ENCODE measurements around the gene GIT1. TPM values are rescaled to one million over a fixed set of nuclear protein-coding genes. Genes with fewer than 3 reads are reported as not detected.

GIT1 gene
- total RNA-seq, 3 donors from 2014 or later (not counting 1 experiment from before 2014, with no cell fraction given), result 39.4 to 61.4 (median 54.6) TPM

GRCh38 chr17:29613352-29613837, 23.9 kb upstream of the GIT1 start:
- Mint-ChIP-seq H3K9me3 (no peaks in the 10 kb centered on the region), H3K36me3 (no peaks in the 10 kb centered on the region), H3K27ac (no peak overlapping the region), H3K4me1 (peaks cover 14 to 58% of the 10 kb centered on the region in 2 donors), H3K4me3 (peak overlapping the region; percentile 28), H3K27me3 (ENCODE audit: low read depth in 2 of 2) (no peaks in the 10 kb centered on the region)
- Histone ChIP-seq H3K4me3 (ENCODE audit: low read length) (peak overlapping the region; percentile 7), H3K4me1 (ENCODE audit: control insufficient read depth, insufficient read depth, low read length) (peaks cover 65% of the 10 kb centered on the region), H3K36me3 (ENCODE audit: control insufficient read depth, insufficient read depth, low read length) (no peaks in the 10 kb centered on the region), H3K27ac (ENCODE audit: low read length) (no peak overlapping the region), H3K9me3 (ENCODE audit: control insufficient read depth, insufficient read depth, low read length) (no peaks in the 10 kb centered on the region), H3K27me3 (ENCODE audit: control insufficient read depth, insufficient read depth, low read length) (no peaks in the 10 kb centered on the region)
- intact Hi-C loops (cut with micrococcal nuclease), result loop anchor here (10.0 kb wide), 1 partner anchor 49 kb away; the partner anchor contains the start of genes ABHD15 and TP53I13
- DNase-seq (peak; percentile 90 to 94), ATAC-seq (peak; percentile 26 to 48 (median 35))
- WGBS (ENCODE audit: insufficient coverage), result 1% methylated on average over 50 of the region's 50 CpGs
- TF ChIP-seq CTCF (IDR thresholded peaks at IDR 0.05), result peak; percentile 90

DNA sequence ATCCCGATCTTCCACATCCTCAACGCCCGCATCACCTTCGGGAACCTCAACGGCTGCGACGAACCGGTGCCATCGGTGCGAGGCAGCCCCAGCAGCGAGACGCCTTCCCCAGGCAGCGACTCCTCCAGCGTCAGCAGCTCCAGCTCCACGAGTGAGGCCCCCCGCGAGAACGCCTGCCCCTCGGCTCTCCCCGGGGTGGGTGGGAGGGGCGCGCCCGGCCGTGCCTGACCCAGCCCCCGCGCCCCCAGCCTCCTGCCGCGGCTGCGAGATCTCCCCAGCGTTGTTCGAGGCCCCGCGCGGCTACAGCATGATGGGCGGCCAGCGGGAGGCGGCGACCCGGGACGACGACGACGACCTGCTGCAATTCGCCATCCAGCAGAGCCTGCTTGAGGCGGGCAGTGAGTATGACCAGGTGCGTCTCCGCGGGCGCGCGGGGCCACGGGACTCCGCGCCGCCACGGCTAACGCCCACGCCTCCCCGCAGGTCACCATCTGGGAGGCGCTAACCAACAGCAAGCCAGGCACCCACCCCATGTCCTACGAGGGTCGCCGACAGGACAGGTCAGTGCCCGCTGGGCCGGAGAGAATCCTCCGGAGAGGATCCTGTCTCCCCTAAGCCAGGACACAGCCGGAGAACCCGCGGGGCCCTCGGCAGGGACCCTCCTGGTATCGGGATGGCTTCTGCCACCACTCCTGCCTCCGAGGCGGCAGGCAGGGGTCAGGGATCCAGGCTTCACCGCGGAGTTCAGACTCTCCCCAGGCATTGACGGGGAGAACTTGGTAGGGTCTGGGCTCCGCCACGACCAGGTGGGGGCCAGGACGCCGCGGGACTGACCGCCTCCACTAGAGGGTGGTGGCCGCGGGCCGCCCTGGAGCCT, 23.2 kb upstream of the GIT1 start:
- Histone ChIP-seq H3K36me3 (ENCODE audit: control insufficient read depth, insufficient read depth, low read length) (no peaks in the 10 kb centered on the region), H3K27me3 (ENCODE audit: control insufficient read depth, insufficient read depth, low read length) (no peaks in the 10 kb centered on the region), H3K9me3 (ENCODE audit: control insufficient read depth, insufficient read depth, low read length) (no peaks in the 10 kb centered on the region), H3K27ac (ENCODE audit: low read length) (no peak overlapping the region), H3K4me3 (ENCODE audit: low read length) (no peak overlapping the region), H3K4me1 (ENCODE audit: control insufficient read depth, insufficient read depth, low read length) (peaks cover 62% of the 10 kb centered on the region)
- DNase-seq, result peak in 1 of 2 donors; percentile 18
- no peaks in the 10 kb centered on the region for H3K27me3 Mint-ChIP-seq (ENCODE audit: low read depth in 2 of 2)
- no peak for ATAC-seq
- peaks cover 13 to 54% of the 10 kb centered on the region in 2 donors for H3K4me1 Mint-ChIP-seq
- H3K36me3 Mint-ChIP-seq, result no peaks in the 10 kb centered on the region
- H3K4me3 Mint-ChIP-seq, result peak overlapping the region; percentile 58
- no peak for TF ChIP-seq CTCF (IDR thresholded peaks at IDR 0.05)
- no peaks in the 10 kb centered on the region for H3K9me3 Mint-ChIP-seq
- intact Hi-C loops (cut with micrococcal nuclease), result loop anchor here (10.0 kb wide), 1 partner anchor 48 kb away; the partner anchor contains the start of genes ABHD15 and TP53I13
- WGBS (ENCODE audit: insufficient coverage), result 56% methylated on average over 84 of the region's 85 CpGs
- H3K27ac Mint-ChIP-seq, result no peak overlapping the region

GRCh38 chr17:29612094-29612403, 22.6 kb upstream of the GIT1 start:
- 94% methylated on average over 12 of the region's 12 CpGs for WGBS (ENCODE audit: insufficient coverage)

More at GRCh38 chr17:29612094-29612403, 22.6 kb upstream of the GIT1 start:
- H3K4me1 Mint-ChIP-seq, result peaks cover 13 to 48% of the 10 kb centered on the region in 2 donors
- TF ChIP-seq CTCF (IDR thresholded peaks at IDR 0.05), result no peak
- Histone ChIP-seq H3K36me3 (ENCODE audit: control insufficient read depth, insufficient read depth, low read length) (no peaks in the 10 kb centered on the region), H3K9me3 (ENCODE audit: control insufficient read depth, insufficient read depth, low read length) (no peaks in the 10 kb centered on the region), H3K4me1 (ENCODE audit: control insufficient read depth, insufficient read depth, low read length) (peaks cover 57% of the 10 kb centered on the region), H3K27me3 (ENCODE audit: control insufficient read depth, insufficient read depth, low read length) (no peaks in the 10 kb centered on the region), H3K27ac (ENCODE audit: low read length) (no peak overlapping the region), H3K4me3 (ENCODE audit: low read length) (no peak overlapping the region)
- H3K27ac Mint-ChIP-seq, result no peak overlapping the region
- H3K36me3 Mint-ChIP-seq, result no peaks in the 10 kb centered on the region
- no peaks in the 10 kb centered on the region for H3K9me3 Mint-ChIP-seq
- no peaks in the 10 kb centered on the region for H3K27me3 Mint-ChIP-seq (ENCODE audit: low read depth in 2 of 2)
- DNase-seq (peak in 1 of 2 donors; percentile 17), ATAC-seq (no peak)
- intact Hi-C loops (cut with micrococcal nuclease), result loop anchor here (10.0 kb wide), 1 partner anchor 47 kb away; the partner anchor contains the start of genes ABHD15 and TP53I13
- H3K4me3 Mint-ChIP-seq, result no peak overlapping the region
